ENCODE measurements around the gene TCF4. TPM values are rescaled to one million over a fixed set of nuclear protein-coding genes. Genes with fewer than 3 reads are reported as not detected.

TCF4 gene
- total RNA-seq, 1 donor from 2014 or later, result 459 TPM

DNA sequence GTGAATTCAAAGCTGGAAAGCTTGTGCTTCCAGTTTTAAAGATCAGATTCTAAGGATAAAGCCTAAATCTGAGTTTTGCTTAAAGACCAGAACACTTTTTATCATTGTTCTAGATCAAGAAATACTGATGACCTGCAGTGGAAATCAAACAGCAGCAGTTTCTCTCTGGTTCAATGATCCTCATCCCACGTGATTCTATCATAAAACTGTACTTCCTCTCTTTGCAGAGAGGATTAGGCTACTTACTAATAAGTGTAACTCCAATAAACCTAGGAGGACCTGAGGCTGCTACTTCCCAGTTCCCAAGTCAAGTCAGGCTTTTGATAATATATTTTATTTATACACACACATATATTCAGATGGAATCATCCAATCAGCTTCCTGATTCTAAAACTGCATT is 81.9 kb downstream of the TCF4 start:
- no peak for DNase-seq (ENCODE audit: low read depth in 2 of 2)

DNA sequence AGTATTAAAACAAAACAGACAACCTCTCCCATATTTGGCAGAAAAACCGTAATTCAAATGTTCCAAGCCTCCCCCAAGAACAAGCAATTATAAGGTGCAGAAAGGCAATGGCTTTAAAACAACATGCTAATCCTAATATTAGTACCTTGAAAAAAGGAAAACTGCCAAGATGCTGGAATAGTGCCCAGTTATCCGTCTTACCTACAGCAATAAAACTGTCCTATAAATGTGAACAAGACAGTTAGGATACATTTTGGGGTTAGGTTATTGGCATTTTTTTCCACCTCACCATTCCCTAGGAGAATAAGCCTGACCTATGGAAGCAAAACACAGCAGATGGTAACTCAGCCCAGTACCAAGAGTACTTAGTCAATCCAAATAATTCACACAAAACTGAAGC is 83.2 kb downstream of the TCF4 start:
- no peak for DNase-seq (ENCODE audit: low read depth in 2 of 2)

DNA sequence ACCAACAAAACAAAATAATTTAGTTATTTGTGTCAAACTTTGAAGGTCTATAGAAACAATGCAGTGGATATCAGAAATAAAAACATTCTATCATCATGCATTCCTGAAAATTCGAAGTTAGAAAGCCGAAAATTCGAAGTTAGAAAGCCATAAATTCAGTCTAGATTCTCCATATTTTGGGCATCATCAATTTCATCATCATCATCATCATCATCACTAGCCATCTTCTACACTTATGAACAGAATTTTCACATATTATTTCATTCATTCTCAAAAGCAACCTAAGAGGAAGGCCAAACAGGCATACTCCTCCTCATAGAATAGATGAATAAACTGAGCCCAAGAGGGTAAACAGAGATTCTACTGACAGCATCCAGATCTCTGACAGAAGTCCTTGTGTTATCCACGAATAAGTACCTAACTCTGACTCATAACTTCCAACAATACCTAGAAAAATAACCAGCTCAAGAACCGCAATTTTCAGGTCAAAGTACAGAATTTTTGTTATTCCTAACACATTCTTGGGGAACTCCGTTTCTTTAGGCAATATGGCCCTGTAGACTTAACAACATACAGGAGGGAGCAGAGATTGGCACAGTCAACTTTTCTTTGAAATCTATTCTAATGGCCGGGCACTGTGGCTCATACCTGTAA is 84.7 kb downstream of the TCF4 start:
- DNase-seq (ENCODE audit: low read depth in 2 of 2), result peak in 1 of 2 donors; percentile 56

DNA sequence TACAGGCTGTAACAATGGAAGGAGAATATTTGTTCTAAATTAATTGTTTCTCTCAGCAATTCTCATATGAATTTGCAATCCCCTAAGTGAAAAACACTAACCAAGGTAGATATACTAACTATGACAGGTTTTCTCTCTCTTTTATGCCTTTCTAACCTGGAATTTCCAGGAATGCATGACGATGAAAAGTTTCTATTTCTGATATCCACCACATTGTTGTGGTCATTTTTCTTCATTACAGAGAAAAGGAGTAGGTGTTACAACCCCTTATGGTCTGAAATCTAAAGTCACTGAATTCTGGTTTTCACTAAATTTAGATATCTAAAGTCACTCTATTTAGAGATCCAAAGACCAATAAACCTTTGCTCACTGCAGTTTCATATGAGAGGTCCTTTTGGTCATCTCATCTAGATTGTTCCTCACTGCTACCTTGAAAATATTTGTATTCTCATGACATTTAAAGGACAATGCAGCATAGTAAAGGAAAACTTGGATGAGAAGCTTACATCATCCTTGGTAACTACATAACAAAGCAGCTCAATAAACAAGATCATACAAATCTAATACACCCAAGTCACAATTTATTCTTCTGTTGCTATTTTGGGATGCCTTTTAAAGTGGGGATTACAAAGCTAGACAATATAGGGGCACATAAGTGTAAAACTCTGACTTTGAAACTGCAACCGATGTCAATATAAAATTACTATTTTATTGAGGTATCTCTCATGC is 85.8 kb downstream of the TCF4 start:
- DNase-seq (ENCODE audit: low read depth in 2 of 2), result peak in 1 of 2 donors; percentile 74

DNA sequence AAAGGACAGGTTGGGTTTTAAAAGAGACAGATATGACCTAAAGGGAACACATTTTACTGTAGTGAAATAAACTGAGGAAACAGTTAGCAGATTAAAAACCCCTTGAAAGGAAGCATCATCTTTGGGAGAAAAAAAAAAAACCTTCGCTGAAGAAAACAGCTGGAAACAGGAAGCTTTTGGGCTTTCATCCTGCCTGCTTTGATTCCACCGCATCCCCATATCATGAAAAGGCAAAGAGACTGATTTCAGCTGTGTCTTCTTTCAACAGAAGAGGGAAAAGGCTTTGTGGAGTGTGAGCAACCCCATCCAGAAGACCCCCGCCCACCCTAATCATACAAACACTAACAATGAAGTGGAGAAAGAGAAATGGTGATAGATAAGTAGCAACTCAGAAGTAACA is 86.4 kb downstream of the TCF4 start:
- DNase-seq (ENCODE audit: low read depth in 2 of 2), result peak in 1 of 2 donors; percentile 47

DNA sequence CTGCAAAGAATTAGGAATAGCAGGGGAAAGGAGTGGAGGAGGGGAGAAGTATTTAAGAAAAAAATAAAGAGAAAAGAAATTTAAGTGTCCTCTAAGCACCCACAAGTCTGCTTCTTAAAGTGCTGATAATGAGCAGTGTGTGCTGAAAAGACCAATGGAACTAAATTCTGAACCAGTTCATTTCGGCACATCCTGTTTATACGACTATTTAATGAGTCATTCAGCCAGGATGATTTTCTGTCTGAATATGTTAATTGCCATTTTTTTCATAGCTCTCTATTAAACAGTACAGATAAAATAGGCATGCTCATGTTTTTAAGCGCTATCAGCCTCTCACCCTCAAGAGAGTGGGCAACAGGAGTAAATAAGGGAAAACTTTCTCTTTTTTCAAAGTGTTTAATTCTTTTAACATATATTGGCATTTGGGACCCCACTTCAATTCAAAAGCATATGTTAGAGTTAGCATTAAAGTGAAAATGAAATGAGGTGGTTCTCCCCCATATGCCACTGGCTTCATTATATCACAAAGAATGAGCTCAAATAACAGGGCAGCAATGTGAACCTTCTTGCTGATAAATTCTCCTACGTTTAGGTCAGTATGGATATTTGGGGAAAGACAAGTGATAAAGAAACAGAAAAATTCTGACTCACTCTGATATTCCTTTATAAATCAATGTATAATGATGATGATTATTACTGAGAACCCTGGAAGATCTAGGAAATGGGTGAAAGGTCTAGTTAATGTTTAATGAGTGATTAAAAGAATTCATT is 87.5 kb downstream of the TCF4 start:
- peak; percentile 72 to 87 for DNase-seq (ENCODE audit: low read depth in 2 of 2)

DNA sequence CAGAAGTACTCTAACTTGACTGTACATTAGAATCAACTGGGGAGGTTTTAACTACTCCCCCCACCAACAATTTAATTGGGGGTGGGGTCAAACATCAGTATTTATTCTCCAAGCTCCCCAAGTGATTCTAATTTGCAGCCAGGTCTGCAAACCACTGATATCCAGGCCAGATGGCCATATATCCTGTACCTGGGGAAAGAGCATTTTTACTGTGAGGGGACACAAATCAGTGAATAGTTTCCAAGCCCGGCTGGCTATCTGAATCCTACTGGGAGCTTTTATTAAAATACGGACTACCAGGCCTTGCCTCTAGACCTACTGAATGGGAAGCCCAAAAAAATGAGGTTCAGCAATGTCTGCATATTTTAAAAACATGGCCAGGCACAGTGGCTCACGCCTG is 88.5 kb downstream of the TCF4 start:
- no peak for DNase-seq (ENCODE audit: low read depth in 2 of 2)

DNA sequence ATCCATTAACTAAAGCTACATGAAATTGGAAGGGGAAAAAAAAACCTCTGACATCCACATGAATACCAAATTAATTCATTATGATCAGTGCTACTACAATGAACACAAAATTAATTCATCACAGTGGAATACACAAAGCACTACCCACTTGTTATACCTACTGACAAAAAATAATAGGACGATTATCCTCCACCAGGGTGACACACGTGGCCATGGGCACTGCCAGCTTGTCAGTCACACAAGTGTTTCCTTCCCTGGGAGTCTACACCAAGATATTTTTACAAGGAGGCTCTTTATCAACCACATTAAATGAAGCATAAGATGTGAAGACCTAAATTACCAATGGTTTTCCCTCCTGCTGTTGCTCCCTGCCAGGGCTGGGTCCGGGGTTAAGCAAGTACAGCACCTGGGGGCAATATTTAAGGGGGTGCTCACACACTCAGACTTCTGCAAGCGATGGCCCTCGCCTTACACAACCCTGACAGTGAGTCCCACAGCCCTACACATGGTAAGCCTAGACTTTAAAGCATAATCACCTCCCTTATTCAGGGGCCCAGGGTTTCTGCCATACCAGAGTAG is 90.1 kb downstream of the TCF4 start:
- DNase-seq (ENCODE audit: low read depth in 2 of 2), result no peak

DNA sequence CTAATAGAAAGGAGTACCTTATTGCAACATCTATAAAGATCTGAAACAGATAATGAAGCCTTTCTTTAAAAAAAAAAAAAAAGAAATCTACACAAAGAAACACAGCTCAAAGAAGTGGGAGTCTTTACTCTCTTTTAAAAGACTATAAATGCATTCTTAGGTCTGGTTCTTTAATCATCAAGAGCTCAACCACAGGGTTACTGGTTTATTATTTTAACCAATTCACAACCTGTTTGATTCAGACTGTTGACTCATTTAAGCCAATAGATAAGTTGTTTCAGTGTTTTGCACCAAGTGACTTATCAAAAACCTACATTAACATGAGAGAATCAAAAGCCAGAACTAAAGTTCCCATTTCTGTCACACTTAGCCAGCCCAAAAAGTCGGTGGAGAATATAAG is 93.1 kb downstream of the TCF4 start:
- DNase-seq (ENCODE audit: low read depth in 2 of 2), result no peak

DNA sequence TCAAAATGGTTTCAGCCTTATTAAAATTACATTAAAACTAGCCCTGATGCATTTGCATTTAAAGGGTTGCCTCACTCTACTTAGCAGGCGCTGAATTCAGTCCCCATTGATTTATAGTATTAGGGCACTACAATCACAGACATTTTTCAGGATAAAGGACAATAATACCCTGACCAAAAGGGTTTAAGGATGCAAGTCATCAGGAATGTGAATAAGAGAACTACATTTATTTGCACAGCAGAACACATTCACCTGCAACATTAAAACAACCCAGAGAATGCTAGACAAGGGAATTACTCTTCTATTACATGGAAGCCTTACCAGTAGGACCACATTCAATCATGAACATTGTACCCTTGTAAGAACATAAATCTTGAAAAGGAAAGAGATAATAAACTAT is 93.6 kb downstream of the TCF4 start:
- no peak for DNase-seq (ENCODE audit: low read depth in 2 of 2)

DNA sequence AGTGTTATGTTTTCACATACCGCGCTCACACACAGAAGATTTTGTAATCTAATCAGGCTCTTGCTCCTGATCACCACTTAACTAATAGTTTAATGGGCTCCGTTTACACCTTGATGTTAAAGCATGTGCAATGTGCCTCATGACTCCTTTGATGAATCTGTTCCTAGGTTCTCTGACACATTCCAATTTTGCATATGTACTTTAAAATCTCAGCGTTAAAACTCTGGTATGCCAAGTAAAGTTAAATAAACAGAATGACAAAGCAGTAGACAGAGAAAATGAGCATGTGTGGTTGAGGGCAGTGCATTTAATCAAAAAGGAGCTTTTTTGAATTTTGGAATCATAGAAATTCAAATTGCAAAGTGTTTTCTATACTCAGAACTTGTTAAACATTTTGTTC is 96.4 kb downstream of the TCF4 start:
- no peak for DNase-seq (ENCODE audit: low read depth in 2 of 2)

DNA sequence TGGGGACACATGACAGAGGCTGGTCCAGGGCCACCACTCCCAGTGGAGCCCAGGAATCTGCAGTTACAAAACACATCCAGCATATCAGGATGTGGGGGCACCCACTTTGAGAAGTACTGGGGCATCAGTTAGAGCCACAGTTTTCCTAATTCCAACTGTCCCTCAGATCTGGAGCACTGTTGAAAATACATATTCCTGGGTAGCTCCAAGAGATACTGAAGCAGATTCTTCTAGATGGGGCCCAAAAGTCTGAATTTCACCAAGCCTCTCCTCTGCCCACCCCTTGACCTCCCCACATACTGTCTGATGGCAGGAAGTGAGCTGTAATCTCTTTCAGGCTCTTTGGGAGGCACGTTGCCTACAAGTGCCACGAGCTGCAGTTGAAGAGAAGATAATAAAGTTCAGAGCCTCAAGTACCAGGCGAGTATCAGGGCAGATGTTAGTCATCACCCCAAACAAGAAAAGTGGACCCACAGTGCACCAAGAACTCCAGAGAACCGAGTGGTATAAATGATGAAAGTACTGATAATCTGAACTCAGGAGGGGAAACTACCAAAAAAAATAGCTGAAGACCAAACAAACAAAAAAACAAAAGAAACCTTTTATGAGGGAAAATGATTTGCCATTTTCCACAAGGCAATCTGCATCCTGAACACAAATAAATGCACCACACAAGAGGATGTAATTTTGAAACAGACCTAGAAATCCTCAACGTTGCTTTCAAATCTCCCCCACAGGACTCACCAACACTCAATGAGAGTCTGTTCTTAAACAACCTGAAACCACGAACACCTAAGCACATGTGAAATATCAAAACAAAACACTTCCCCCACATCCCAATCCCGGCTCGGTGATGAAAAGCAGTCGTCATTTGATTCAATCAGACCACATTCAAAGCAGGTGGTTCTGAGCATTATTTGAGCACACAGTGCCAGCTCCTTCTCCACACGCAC is 98.7 kb downstream of the TCF4 start:
- peak in 1 of 2 donors; percentile 33 for DNase-seq (ENCODE audit: low read depth in 2 of 2)

DNA sequence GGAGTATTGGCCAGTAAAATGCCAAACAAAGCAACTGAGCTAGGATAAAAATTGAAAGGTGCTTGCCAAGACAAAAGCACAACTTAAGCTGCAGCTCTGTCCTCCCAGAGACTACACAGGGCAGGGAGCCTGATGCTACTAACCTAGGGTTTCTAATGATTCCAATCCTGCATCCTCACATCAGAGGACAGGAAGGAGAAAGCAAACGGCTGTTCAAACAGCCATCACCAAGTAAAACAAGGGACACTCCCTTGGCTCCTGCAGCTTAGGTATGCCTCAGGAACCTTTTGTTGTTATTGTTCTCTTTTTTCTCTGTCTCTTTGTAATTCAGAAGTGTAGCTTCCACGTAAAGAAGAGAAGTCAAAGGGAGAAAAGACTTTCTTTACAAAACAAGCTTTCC is 99.5 kb downstream of the TCF4 start:
- peak in 1 of 2 donors; percentile 41 for DNase-seq (ENCODE audit: low read depth in 2 of 2)

DNA sequence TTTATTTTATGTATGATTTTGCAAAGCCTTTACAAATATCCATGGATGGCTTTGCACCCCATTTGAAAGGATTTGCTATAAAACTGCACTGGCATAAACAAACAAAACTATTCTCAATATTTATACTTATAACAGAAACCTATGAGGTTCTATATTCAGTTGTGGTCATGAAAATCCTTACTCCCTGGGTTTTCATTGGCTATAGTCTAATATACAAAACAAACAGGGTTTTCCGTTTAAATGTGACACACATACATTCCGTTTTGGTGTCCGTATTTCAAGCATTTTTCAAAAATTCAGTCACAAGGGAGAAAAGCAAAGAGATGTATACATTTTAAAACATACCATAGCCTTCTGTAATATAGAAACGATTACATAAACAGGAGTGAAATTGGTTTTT is 100.0 kb downstream of the TCF4 start:
- DNase-seq (ENCODE audit: low read depth in 2 of 2), result no peak

DNA sequence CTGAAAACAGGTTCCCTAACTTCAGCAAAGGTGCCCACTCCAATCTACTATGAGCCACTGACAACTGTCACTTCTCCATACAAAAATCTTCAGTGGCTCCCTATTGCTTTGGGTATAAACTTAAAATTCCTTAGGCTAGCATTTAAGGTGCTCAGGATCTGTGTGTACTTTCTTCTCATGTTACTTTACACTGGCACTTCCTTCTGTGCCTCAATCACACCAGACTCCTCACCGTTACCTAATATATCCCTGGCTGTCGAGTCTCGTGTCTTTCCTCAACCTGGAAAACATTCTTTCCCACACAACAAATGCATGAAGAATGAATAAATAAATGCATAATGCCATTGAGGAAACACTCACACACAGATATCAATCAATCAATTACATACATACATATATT is 101.1 kb downstream of the TCF4 start:
- DNase-seq (ENCODE audit: low read depth in 2 of 2), result no peak

DNA sequence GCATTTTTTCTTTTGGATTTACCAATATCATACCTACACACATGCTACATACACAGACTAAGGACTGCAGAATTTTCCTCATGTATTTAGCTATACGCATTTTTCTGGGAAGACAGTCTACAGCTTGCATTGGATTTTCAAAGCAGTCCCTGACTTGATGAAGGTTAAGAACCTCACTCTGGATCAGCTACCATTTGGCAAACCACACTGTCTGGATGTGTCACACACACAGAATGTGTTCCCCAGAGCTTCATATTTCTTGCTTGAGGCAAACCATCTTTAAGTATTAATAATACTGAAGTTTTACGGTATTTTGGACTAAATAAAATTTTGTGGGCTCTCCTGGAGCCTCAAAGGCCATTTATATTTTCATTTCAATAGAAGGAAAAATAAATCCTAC is 102.3 kb downstream of the TCF4 start:
- DNase-seq (ENCODE audit: low read depth in 2 of 2), result no peak

DNA sequence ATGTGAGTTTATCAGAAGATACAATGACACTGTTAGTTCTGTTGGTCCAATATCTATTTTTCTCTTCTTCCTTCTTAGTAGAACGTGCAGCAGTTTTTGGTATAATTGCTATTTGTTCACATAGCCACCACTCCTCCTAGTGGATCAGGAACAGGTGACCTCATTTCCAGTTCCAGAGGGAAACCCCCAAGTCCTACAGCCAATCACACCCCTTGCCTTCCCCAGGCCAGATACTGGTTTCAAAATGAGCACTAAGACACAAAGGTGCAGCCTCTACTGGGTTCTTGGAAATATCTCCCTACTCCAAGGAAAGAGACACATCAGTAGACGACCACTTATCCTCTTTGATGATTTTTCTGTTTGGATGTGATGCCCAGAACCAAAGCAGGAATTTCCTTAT is 103.2 kb downstream of the TCF4 start:
- peak in 1 of 2 donors; percentile 35 for DNase-seq (ENCODE audit: low read depth in 2 of 2)

DNA sequence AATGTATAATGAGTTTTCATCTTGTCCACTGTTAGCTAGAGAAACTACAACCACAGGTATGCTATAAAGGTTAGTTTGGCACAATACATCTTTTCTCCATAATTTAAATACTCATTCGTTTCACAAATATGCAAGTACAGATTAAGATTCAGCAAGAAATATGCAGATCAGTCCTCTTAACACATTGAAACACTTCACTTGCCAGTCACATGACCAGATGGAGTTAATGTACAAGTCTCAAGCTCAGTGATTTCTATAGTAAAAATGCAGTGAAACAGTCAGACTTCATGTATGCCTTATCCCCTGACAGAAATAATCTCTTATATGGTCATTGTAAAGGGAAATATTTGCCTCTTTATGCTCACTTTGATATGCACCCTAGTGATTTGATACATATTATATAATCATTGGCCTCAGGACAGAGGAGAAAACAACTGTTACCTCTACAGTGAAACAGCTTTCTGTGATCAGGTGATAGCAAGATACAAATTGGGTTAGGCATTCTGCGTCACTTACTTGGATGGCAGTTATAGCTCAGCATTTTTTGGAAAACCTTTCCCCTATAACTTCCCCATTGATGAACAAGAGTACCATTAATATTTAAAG is 104.6 kb downstream of the TCF4 start:
- DNase-seq (ENCODE audit: low read depth in 2 of 2), result no peak

DNA sequence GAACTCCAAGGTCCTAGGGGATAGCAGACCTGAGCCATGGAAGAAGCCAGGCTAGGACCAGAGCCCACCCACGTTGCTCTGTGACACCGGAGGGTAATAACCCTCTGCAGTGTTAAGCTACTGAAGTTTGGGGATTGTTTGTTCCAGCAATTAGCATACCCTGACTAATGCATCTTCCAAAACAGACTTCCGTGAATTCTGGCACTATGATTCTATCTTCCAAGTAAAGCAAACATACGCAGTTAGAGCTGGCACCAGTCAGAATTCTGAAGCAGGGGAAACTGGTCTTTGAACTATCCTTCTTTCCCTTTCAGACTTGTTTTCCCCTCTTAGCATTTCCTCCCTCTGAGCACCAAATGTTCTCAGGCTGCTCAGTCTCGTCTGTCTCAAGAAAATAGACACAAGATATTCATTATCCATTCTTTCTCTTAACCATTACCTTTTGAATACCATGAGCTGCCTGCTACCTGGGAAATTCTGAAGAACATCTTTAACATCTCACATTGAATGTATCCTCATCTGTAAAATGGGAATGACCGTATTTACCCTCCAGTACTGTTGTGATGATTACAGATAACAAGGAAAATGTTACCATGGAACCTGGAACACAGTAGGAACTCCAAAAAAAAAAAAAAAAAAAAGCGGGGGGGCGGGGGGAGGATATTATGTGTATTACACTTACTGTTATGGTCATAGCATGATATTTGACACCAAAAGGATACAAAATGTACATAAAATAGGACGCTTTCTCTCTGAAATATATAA is 108.2 kb downstream of the TCF4 start:
- peak; percentile 34 to 89 for DNase-seq (ENCODE audit: low read depth in 2 of 2)

Measured in dermis microvascular lymphatic vessel endothelial cell (primary cell).